ENCODE results near the gene XPC.

XPC gene

GRCh38 chr3:14137004-14137403 lies 41.4 kb downstream of the XPC start:
- 83% methylated on average over 3 of the region's 3 CpGs for WGBS
- no peak overlapping the region for H2BK5ac ChIP-seq (ENCODE audit: low read depth, low read length, poor library complexity, severe bottlenecking)

GRCh38 chr3:14135581-14135980 lies 42.8 kb downstream of the XPC start:
- no peak overlapping the region for H3K18ac ChIP-seq (ENCODE audit: low read depth in 1 of 2, low read length in 2 of 2)
- H4K8ac ChIP-seq (ENCODE audit: low read length) = no peak overlapping the region
- no peak overlapping the region for H4K91ac ChIP-seq (ENCODE audit: low read length)
- H3K79me1 ChIP-seq (replicated peaks; ENCODE audit: low read length, poor library complexity, severe bottlenecking) = peaks cover 48% of the 10 kb centered on the region
- peaks cover 95 to 97% of the 10 kb centered on the region in 2 experiments for H3K36me3 ChIP-seq (ENCODE audit: control insufficient read depth in 1 of 2, insufficient read depth in 2 of 2, low read depth in 1 of 2, low read length in 2 of 2)
- H3K9ac ChIP-seq (ENCODE audit: low read length) = no peak overlapping the region
- no peak overlapping the region for H2BK120ac ChIP-seq (ENCODE audit: low read depth, low read length)
- H2BK12ac ChIP-seq (ENCODE audit: low read length in 2 of 2) = no peak overlapping the region
- no peak overlapping the region for H3K4me3 ChIP-seq (ENCODE audit: insufficient read depth in 1 of 2, low read depth in 1 of 2, low read length in 2 of 2)
- DNase-seq = no peak
- peaks cover 6% of the 10 kb centered on the region for H3K4me1 ChIP-seq (ENCODE audit: control insufficient read depth, insufficient read depth, low read depth, low read length)
- H2BK5ac ChIP-seq (ENCODE audit: low read depth, low read length, poor library complexity, severe bottlenecking) = no peak overlapping the region
- no peak overlapping the region for H2BK15ac ChIP-seq (ENCODE audit: low read depth, poor library complexity, severe bottlenecking)
- no peak overlapping the region for H3K23ac ChIP-seq (ENCODE audit: low read length in 2 of 2)
- 96% methylated on average over 11 of the region's 11 CpGs for whole genome bisulfite sequencing
- H3K9me3 ChIP-seq (ENCODE audit: control insufficient read depth, low read length) = no peaks in the 10 kb centered on the region
- no peak overlapping the region for H2AFZ ChIP-seq (ENCODE audit: low read depth, low read length)
- H3K14ac ChIP-seq (ENCODE audit: low read length in 2 of 2) = no peak overlapping the region
- H3K27me3 ChIP-seq (ENCODE audit: control insufficient read depth in 1 of 2, insufficient read depth in 1 of 2, low read length in 2 of 2) = no peaks in the 10 kb centered on the region
- H2AK5ac ChIP-seq (ENCODE audit: low read length, severe bottlenecking) = no peak overlapping the region
- no peak overlapping the region for H3K4me2 ChIP-seq (ENCODE audit: low read length, poor library complexity, severe bottlenecking)
- H3K27ac ChIP-seq (ENCODE audit: low read length, poor library complexity, severe bottlenecking) = no peak overlapping the region
- no peak overlapping the region for H3K4ac ChIP-seq (ENCODE audit: low read depth in 1 of 2, low read length in 2 of 2)

More at GRCh38 chr3:14137004-14137403, 41.4 kb downstream of the XPC start:
- no peak overlapping the region for H3K23ac ChIP-seq (ENCODE audit: low read length in 2 of 2)
- no peaks in the 10 kb centered on the region for H3K27me3 ChIP-seq (ENCODE audit: control insufficient read depth in 1 of 2, insufficient read depth in 1 of 2, low read length in 2 of 2)
- H4K91ac ChIP-seq (ENCODE audit: low read length) = no peak overlapping the region
- H3K4ac ChIP-seq (ENCODE audit: low read depth in 1 of 2, low read length in 2 of 2) = no peak overlapping the region
- peaks cover 93 to 96% of the 10 kb centered on the region in 2 experiments for H3K36me3 ChIP-seq (ENCODE audit: control insufficient read depth in 1 of 2, insufficient read depth in 2 of 2, low read depth in 1 of 2, low read length in 2 of 2)
- H2BK12ac ChIP-seq (ENCODE audit: low read length in 2 of 2) = no peak overlapping the region
- H2AK5ac ChIP-seq (ENCODE audit: low read length, severe bottlenecking) = no peak overlapping the region
- DNase-seq = no peak
- peaks cover 40% of the 10 kb centered on the region for H3K79me1 ChIP-seq (replicated peaks; ENCODE audit: low read length, poor library complexity, severe bottlenecking)
- peak overlapping the region; percentile 64 for H3K9ac ChIP-seq (ENCODE audit: low read length)
- no peak overlapping the region for H3K14ac ChIP-seq (ENCODE audit: low read length in 2 of 2)
- no peak overlapping the region for H2BK120ac ChIP-seq (ENCODE audit: low read depth, low read length)
- no peaks in the 10 kb centered on the region for H3K9me3 ChIP-seq (ENCODE audit: control insufficient read depth, low read length)
- H3K4me3 ChIP-seq (ENCODE audit: insufficient read depth in 1 of 2, low read depth in 1 of 2, low read length in 2 of 2) = no peak overlapping the region
- H3K4me2 ChIP-seq (ENCODE audit: low read length, poor library complexity, severe bottlenecking) = no peak overlapping the region
- no peak overlapping the region for H2BK15ac ChIP-seq (ENCODE audit: low read depth, poor library complexity, severe bottlenecking)
- H2AFZ ChIP-seq (ENCODE audit: low read depth, low read length) = no peak overlapping the region
- H3K18ac ChIP-seq (ENCODE audit: low read depth in 1 of 2, low read length in 2 of 2) = no peak overlapping the region
- H3K27ac ChIP-seq (ENCODE audit: low read length, poor library complexity, severe bottlenecking) = no peak overlapping the region
- no peak overlapping the region for H4K8ac ChIP-seq (ENCODE audit: low read length)
- peaks cover 8% of the 10 kb centered on the region for H3K4me1 ChIP-seq (ENCODE audit: control insufficient read depth, insufficient read depth, low read depth, low read length)

- no peak overlapping the region for H3K23ac ChIP-seq (ENCODE audit: low read length in 2 of 2)
- no peak overlapping the region for H3K18ac ChIP-seq (ENCODE audit: low read depth in 1 of 2, low read length in 2 of 2)
- no peak overlapping the region for H4K91ac ChIP-seq (ENCODE audit: low read length)
- no peaks in the 10 kb centered on the region for H3K9me3 ChIP-seq (ENCODE audit: control insufficient read depth, low read length)
- H3K79me1 ChIP-seq (replicated peaks; ENCODE audit: low read length, poor library complexity, severe bottlenecking) = peaks cover 52% of the 10 kb centered on the region
- no peak overlapping the region for H2AFZ ChIP-seq (ENCODE audit: low read depth, low read length)
- H2BK15ac ChIP-seq (ENCODE audit: low read depth, poor library complexity, severe bottlenecking) = no peak overlapping the region
- no peak overlapping the region for H3K4me3 ChIP-seq (ENCODE audit: insufficient read depth in 1 of 2, low read depth in 1 of 2, low read length in 2 of 2)
- no peak overlapping the region for H3K9ac ChIP-seq (ENCODE audit: low read length)
- H4K8ac ChIP-seq (ENCODE audit: low read length) = no peak overlapping the region
- H3K14ac ChIP-seq (ENCODE audit: low read length in 2 of 2) = no peak overlapping the region
- H3K27ac ChIP-seq (ENCODE audit: low read length, poor library complexity, severe bottlenecking) = no peak overlapping the region
- H2AK5ac ChIP-seq (ENCODE audit: low read length, severe bottlenecking) = no peak overlapping the region
- no peak overlapping the region for H2BK5ac ChIP-seq (ENCODE audit: low read depth, low read length, poor library complexity, severe bottlenecking)
- H3K4ac ChIP-seq (ENCODE audit: low read depth in 1 of 2, low read length in 2 of 2) = no peak overlapping the region
- 91% methylated on average over 6 of the region's 6 CpGs for WGBS
- H3K4me1 ChIP-seq (ENCODE audit: control insufficient read depth, insufficient read depth, low read depth, low read length) = peaks cover 6% of the 10 kb centered on the region
- H2BK12ac ChIP-seq (ENCODE audit: low read length in 2 of 2) = no peak overlapping the region
- H3K4me2 ChIP-seq (ENCODE audit: low read length, poor library complexity, severe bottlenecking) = no peak overlapping the region
- H3K27me3 ChIP-seq (ENCODE audit: control insufficient read depth in 1 of 2, insufficient read depth in 1 of 2, low read length in 2 of 2) = no peaks in the 10 kb centered on the region
- H2BK120ac ChIP-seq (ENCODE audit: low read depth, low read length) = no peak overlapping the region
- peaks cover 94 to 97% of the 10 kb centered on the region in 2 experiments for H3K36me3 ChIP-seq (ENCODE audit: control insufficient read depth in 1 of 2, insufficient read depth in 2 of 2, low read depth in 1 of 2, low read length in 2 of 2)
- DNase-seq = no peak
These were observed 44.1 kb downstream of the XPC start for GRCh38 chr3:14134291-14134690.

- Histone ChIP-seq H3K36me3 (ENCODE audit: control insufficient read depth in 1 of 2, insufficient read depth in 2 of 2, low read depth in 1 of 2, low read length in 2 of 2) (peaks cover 91 to 96% of the 10 kb centered on the region in 2 experiments), H3K9ac (ENCODE audit: low read length) (no peak overlapping the region), H2AK5ac (ENCODE audit: low read length, severe bottlenecking) (no peak overlapping the region), H2BK12ac (ENCODE audit: low read length in 2 of 2) (no peak overlapping the region), H3K79me1 (replicated peaks; ENCODE audit: low read length, poor library complexity, severe bottlenecking) (peaks cover 53% of the 10 kb centered on the region), H4K91ac (ENCODE audit: low read length) (no peak overlapping the region), H2BK120ac (ENCODE audit: low read depth, low read length) (no peak overlapping the region), H3K9me3 (ENCODE audit: control insufficient read depth, low read length) (no peaks in the 10 kb centered on the region), H3K4me3 (ENCODE audit: insufficient read depth in 1 of 2, low read depth in 1 of 2, low read length in 2 of 2) (no peak overlapping the region), H3K27ac (ENCODE audit: low read length, poor library complexity, severe bottlenecking) (no peak overlapping the region), H3K27me3 (ENCODE audit: control insufficient read depth in 1 of 2, insufficient read depth in 1 of 2, low read length in 2 of 2) (no peaks in the 10 kb centered on the region), H3K14ac (ENCODE audit: low read length in 2 of 2) (no peak overlapping the region), H3K4me2 (ENCODE audit: low read length, poor library complexity, severe bottlenecking) (no peak overlapping the region), H2BK5ac (ENCODE audit: low read depth, low read length, poor library complexity, severe bottlenecking) (no peak overlapping the region), H3K23ac (ENCODE audit: low read length in 2 of 2) (no peak overlapping the region), H2BK15ac (ENCODE audit: low read depth, poor library complexity, severe bottlenecking) (no peak overlapping the region), H2AFZ (ENCODE audit: low read depth, low read length) (no peak overlapping the region), H3K4me1 (ENCODE audit: control insufficient read depth, insufficient read depth, low read depth, low read length) (peaks cover 6% of the 10 kb centered on the region), H3K4ac (ENCODE audit: low read depth in 1 of 2, low read length in 2 of 2) (no peak overlapping the region), H3K18ac (ENCODE audit: low read depth in 1 of 2, low read length in 2 of 2) (no peak overlapping the region), H4K8ac (ENCODE audit: low read length) (no peak overlapping the region)
- no peak for DNase-seq
- over 99% methylated on average over 5 of the region's 5 CpGs for WGBS
These were observed 44.5 kb downstream of the XPC start for GRCh38 chr3:14133876-14134275.
